ENCODE results near the gene EML1. TPM values are rescaled to one million over a fixed set of nuclear protein-coding genes. Genes with fewer than 3 reads are reported as not detected.

EML1 gene
- total and polyA plus RNA-seq, 2 experiments from 2014 or later, result 16.6 to 16.9 TPM

GRCh38 chr14:99891266-99891665, 98.1 kb downstream of the EML1 start:
- Histone ChIP-seq H3K9me3 (ENCODE audit: low read depth) (no peaks in the 10 kb centered on the region), H3K27ac (no peak overlapping the region), H3K4me3 (no peak overlapping the region), H3K36me3 (no peaks in the 10 kb centered on the region), H3K4me1 (ENCODE audit: low read depth) (peaks cover 10% of the 10 kb centered on the region), H3K27me3 (no peaks in the 10 kb centered on the region)
- TF ChIP-seq CTCF (IDR thresholded peaks at IDR 0.05; ENCODE audit: low read depth, low read length), result no peak
- DNase-seq (ENCODE audit: low read depth in 1 of 2, low spot score in 1 of 2), result no peak

DNA sequence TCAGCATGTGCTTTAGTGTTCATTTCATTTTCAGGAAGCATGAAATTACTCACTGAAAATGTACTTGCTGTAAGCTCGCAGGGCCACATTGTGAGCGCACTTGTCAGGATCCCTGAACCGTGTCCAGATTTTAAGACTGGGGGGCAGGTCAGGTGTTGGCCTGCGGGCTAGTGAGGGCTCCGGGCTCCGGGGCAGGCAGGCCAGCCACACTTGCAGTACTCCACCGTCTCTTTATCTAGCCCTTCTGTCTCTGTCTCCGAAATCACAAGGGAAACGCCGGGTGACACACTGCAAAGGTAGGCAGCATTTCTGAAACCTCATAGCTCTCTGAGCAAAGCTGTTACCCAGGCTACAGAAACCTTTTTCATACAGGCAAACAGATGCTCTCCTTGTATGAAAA, 98.7 kb downstream of the EML1 start:
- TF ChIP-seq CTCF (IDR thresholded peaks at IDR 0.05; ENCODE audit: low read depth, low read length), result no peak
- Histone ChIP-seq H3K4me3 (no peak overlapping the region), H3K27ac (no peak overlapping the region), H3K4me1 (ENCODE audit: low read depth) (peaks cover 10% of the 10 kb centered on the region), H3K9me3 (ENCODE audit: low read depth) (no peaks in the 10 kb centered on the region), H3K36me3 (no peaks in the 10 kb centered on the region), H3K27me3 (no peaks in the 10 kb centered on the region)
- DNase-seq (ENCODE audit: low read depth in 1 of 2, low spot score in 1 of 2), result no peak

DNA sequence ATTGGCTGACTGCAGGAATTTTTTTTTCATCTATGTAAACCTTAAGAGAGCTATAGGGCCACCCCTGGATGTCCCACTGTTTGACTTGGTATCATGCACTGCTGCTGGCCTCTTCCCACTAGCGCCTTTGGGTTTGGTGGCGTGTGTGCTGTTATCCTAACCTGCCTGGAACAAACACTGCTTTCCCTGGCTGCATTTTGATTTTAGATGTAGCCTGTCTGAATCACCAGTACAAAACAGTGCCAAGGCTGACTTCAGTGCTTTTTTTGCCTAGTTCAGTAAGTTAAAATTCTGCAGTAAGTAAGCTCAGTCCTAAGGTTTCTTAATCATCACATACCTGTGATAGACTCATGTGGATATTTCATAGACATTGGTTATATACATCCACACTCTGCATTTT, 99.2 kb downstream of the EML1 start:
- DNase-seq (ENCODE audit: low read depth in 1 of 2, low spot score in 1 of 2), result no peak
- Histone ChIP-seq H3K4me3 (no peak overlapping the region), H3K36me3 (no peaks in the 10 kb centered on the region), H3K27me3 (no peaks in the 10 kb centered on the region), H3K4me1 (ENCODE audit: low read depth) (peaks cover 10% of the 10 kb centered on the region), H3K9me3 (ENCODE audit: low read depth) (no peaks in the 10 kb centered on the region), H3K27ac (no peak overlapping the region)
- no peak for TF ChIP-seq CTCF (IDR thresholded peaks at IDR 0.05; ENCODE audit: low read depth, low read length)

- H3K4me1 ChIP-seq (ENCODE audit: low read depth), result no peaks in the 10 kb centered on the region
- no peak for TF ChIP-seq CTCF (IDR thresholded peaks at IDR 0.05; ENCODE audit: low read depth, low read length)
- no peak overlapping the region for H3K27ac ChIP-seq
- no peaks in the 10 kb centered on the region for H3K9me3 ChIP-seq (ENCODE audit: low read depth)
- no peak for DNase-seq (ENCODE audit: low read depth in 1 of 2, low spot score in 1 of 2)
- H3K36me3 ChIP-seq, result no peaks in the 10 kb centered on the region
- H3K27me3 ChIP-seq, result no peaks in the 10 kb centered on the region
- no peak overlapping the region for H3K4me3 ChIP-seq
Observed at GRCh38 chr14:99896361-99896760, 103.1 kb downstream of the EML1 start.

DNA sequence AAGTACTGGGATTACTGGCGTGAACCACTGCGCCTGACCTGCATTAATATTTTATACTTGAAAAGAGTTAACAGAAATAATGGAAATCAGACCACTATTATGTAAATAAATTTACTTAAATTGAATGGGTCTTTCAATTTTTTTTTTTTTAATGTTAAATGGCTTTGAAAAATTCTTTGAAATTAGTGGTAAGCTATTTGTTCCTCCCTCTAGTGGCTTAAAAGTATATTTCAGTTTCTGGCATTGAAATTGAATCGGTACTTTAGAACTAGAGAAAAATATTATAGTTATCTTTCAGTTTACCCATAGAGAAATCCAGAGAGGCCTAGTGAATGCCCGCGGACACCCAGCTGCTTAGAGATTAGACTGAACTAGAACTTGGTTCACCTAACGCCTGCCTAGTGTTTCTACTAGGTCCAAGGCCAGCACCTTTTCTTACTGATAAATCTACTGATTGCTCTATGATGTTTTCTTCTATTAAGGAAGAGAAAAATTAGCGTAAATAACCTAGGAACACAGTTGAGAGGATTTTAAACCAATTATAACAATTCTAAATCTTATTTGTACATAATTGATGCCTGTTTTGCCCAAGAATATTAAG, 106.5 kb downstream of the EML1 start:
- Histone ChIP-seq H3K27me3 (no peaks in the 10 kb centered on the region), H3K27ac (no peak overlapping the region), H3K9me3 (ENCODE audit: low read depth) (no peaks in the 10 kb centered on the region), H3K36me3 (no peaks in the 10 kb centered on the region), H3K4me3 (no peak overlapping the region), H3K4me1 (ENCODE audit: low read depth) (no peaks in the 10 kb centered on the region)
- peak; percentile 56 for TF ChIP-seq CTCF (IDR thresholded peaks at IDR 0.05; ENCODE audit: low read depth, low read length)
- DNase-seq (ENCODE audit: low read depth in 1 of 2, low spot score in 1 of 2), result peak; percentile 30 to 52
